ENCODE data around the gene MAOA.

MAOA gene

DNA sequence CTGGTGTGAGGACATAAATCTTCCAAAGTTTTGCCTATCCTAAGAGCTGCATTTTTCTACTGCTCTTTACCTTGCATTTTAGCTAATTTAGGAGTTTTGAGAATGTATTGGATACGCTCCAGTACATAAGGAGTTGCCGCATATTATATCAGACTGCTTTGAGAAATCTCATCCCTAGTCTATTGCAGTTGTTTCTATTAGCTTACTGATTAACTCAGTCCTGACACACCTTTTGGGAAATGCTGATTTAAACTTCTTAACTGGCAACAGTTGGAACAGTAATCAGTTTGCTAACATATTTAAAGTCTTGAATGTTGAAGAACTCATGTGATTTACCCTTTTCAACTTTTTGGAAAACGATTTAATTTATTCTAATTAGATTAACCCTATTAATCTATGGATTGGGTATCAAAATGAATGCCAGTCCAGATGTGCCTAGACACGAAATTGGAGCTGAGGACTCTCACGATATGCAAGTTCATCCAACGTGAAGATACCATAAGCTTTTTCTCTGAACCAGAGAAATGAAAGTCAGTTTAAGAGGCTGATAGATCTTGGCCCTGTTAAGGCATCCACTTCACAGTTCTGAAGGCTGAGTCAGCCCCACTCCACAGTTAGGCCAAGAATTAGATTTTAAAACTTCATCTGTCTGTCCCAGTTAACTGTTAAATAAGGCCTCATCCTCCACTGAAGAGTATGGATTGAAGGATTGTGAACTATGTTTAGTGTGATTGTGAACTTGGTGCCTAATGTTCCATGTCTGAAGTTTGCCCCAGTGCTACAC, 90.0 kb downstream of the MAOA start:
- Histone ChIP-seq H3K27me3 (ENCODE audit: insufficient read depth, low read length, poor library complexity) (no peaks in the 10 kb centered on the region), H2AFZ (ENCODE audit: low read depth, low read length) (no peak overlapping the region), H3K9me3 (ENCODE audit: insufficient read depth, low read length, severe bottlenecking) (no peaks in the 10 kb centered on the region), H3K79me2 (ENCODE audit: insufficient read depth, low read length) (no peaks in the 10 kb centered on the region), H4K20me1 (ENCODE audit: insufficient read depth, low read length) (no peaks in the 10 kb centered on the region), H3K36me3 (ENCODE audit: insufficient read depth, low read length) (no peaks in the 10 kb centered on the region), H3K4me2 (ENCODE audit: insufficient read depth, low read length) (no peak overlapping the region), H3K27ac (ENCODE audit: low read length) (no peak overlapping the region), H3K4me3 (ENCODE audit: low read depth in 1 of 2, low read length in 2 of 2) (no peak overlapping the region), H3K4me1 (ENCODE audit: insufficient read depth, low read length) (peaks cover 5% of the 10 kb centered on the region), H3K9ac (ENCODE audit: low read depth, low read length) (no peak overlapping the region)
- no peak for TF ChIP-seq EZH2 (IDR thresholded peaks at IDR 0.05; ENCODE audit: borderline replicate concordance, low read depth, low read length, severe bottlenecking)
- TF ChIP-seq CTCF (IDR thresholded peaks at IDR 0.05; ENCODE audit: borderline replicate concordance, extremely low read depth, low read length, poor library complexity, severe bottlenecking) = no peak
- DNase-seq = no peak
- ATAC-seq (ENCODE audit: insufficient read depth, low read depth) = no peak

GRCh38 chrX:43747476-43747875, 91.4 kb downstream of the MAOA start:
- H3K9me3 ChIP-seq (ENCODE audit: insufficient read depth, low read length, severe bottlenecking) = no peaks in the 10 kb centered on the region
- ATAC-seq (ENCODE audit: insufficient read depth, low read depth) = no peak

GRCh38 chrX:43750248-43750676, 94.2 kb downstream of the MAOA start:
- TF ChIP-seq EZH2 (IDR thresholded peaks at IDR 0.05; ENCODE audit: borderline replicate concordance, low read depth, low read length, severe bottlenecking) = no peak
- peak; percentile 73 for TF ChIP-seq CTCF (IDR thresholded peaks at IDR 0.05; ENCODE audit: borderline replicate concordance, extremely low read depth, low read length, poor library complexity, severe bottlenecking)
- Histone ChIP-seq H3K4me2 (ENCODE audit: insufficient read depth, low read length) (peak overlapping the region; percentile 4; the same call in 1 of the 2 replicates), H3K27ac (ENCODE audit: low read length) (no peak overlapping the region), H3K36me3 (ENCODE audit: insufficient read depth, low read length) (no peaks in the 10 kb centered on the region), H3K9me3 (ENCODE audit: insufficient read depth, low read length, severe bottlenecking) (no peaks in the 10 kb centered on the region), H3K4me1 (ENCODE audit: insufficient read depth, low read length) (peaks cover 5% of the 10 kb centered on the region), H3K9ac (ENCODE audit: low read depth, low read length) (no peak overlapping the region), H2AFZ (ENCODE audit: low read depth, low read length) (no peak overlapping the region), H4K20me1 (ENCODE audit: insufficient read depth, low read length) (no peaks in the 10 kb centered on the region), H3K27me3 (ENCODE audit: insufficient read depth, low read length, poor library complexity) (no peaks in the 10 kb centered on the region), H3K4me3 (ENCODE audit: low read depth in 1 of 2, low read length in 2 of 2) (no peak overlapping the region), H3K79me2 (ENCODE audit: insufficient read depth, low read length) (no peaks in the 10 kb centered on the region)
- ATAC-seq (ENCODE audit: insufficient read depth, low read depth) (peak; percentile 90), DNase-seq (peak; percentile 58)

More at GRCh38 chrX:43747476-43747875, 91.4 kb downstream of the MAOA start:
- no peaks in the 10 kb centered on the region for H3K79me2 ChIP-seq (ENCODE audit: insufficient read depth, low read length)
- H3K9ac ChIP-seq (ENCODE audit: low read depth, low read length) = no peak overlapping the region
- no peak overlapping the region for H3K4me3 ChIP-seq (ENCODE audit: low read depth in 1 of 2, low read length in 2 of 2)
- H3K4me2 ChIP-seq (ENCODE audit: insufficient read depth, low read length) = no peak overlapping the region
- DNase-seq = no peak
- H3K36me3 ChIP-seq (ENCODE audit: insufficient read depth, low read length) = no peaks in the 10 kb centered on the region
- no peaks in the 10 kb centered on the region for H3K27me3 ChIP-seq (ENCODE audit: insufficient read depth, low read length, poor library complexity)
- H3K4me1 ChIP-seq (ENCODE audit: insufficient read depth, low read length) = peaks cover 5% of the 10 kb centered on the region
- TF ChIP-seq CTCF (IDR thresholded peaks at IDR 0.05; ENCODE audit: borderline replicate concordance, extremely low read depth, low read length, poor library complexity, severe bottlenecking) = no peak
- TF ChIP-seq EZH2 (IDR thresholded peaks at IDR 0.05; ENCODE audit: borderline replicate concordance, low read depth, low read length, severe bottlenecking) = no peak
- no peak overlapping the region for H2AFZ ChIP-seq (ENCODE audit: low read depth, low read length)
- H4K20me1 ChIP-seq (ENCODE audit: insufficient read depth, low read length) = no peaks in the 10 kb centered on the region
- no peak overlapping the region for H3K27ac ChIP-seq (ENCODE audit: low read length)

Measured in DND-41 (cell line).